Vagina (tissue), 2 donors: ENCODE measurements around the gene SNX1.

Source experiments
- CTCF ChIP-seq, 3 experiments: fragments of 450-650 bp in 2 of 3; fragments of 200-600 bp in 1 of 3; sonication (generic) in 1 of 3; IDR thresholded peaks; one replicate each; pipeline ENCODE4 v1.5.1; 2017 to 2019; ENCODE audit warnings: antibody characterized with exemption in 3 of 3, mild to moderate bottlenecking in 2 of 3, moderate library complexity in 2 of 3
- POLR2A ChIP-seq, 2 donors: fragments of 450-650 bp; IDR thresholded peaks; one replicate each; pipeline ENCODE4 v1.6.1; 2017; ENCODE audit warnings: antibody characterized with exemption in 2 of 2, mild to moderate bottlenecking in 2 of 2, moderate library complexity in 2 of 2
- POLR2AphosphoS5 ChIP-seq, 2 donors: sonication (generic); formaldehyde crosslinking; IDR thresholded peaks; one replicate each; pipeline ENCODE4 v1.9.0; 2017; ENCODE audit warnings: antibody characterized with exemption in 2 of 2, mild to moderate bottlenecking in 2 of 2, low read depth in 1 of 2; ENCODE audit not compliant: insufficient read depth in 1 of 2

- TF ChIP-seq CTCF (IDR thresholded peaks at IDR 0.05) (no peak), POLR2A (IDR thresholded peaks at IDR 0.05) (no peak), POLR2AphosphoS5 (IDR thresholded peaks at IDR 0.05; ENCODE audit: insufficient read depth in 1 of 2, low read depth in 1 of 2) (no peak)
Observed at GRCh38 chr15:64058279-64058678, 37.5 kb upstream of the SNX1 start.
